ENCODE results near the gene CYTH1.
A peak's percentile ranks its signal among the peaks of the same experiment; 100 is the strongest.

DNA sequence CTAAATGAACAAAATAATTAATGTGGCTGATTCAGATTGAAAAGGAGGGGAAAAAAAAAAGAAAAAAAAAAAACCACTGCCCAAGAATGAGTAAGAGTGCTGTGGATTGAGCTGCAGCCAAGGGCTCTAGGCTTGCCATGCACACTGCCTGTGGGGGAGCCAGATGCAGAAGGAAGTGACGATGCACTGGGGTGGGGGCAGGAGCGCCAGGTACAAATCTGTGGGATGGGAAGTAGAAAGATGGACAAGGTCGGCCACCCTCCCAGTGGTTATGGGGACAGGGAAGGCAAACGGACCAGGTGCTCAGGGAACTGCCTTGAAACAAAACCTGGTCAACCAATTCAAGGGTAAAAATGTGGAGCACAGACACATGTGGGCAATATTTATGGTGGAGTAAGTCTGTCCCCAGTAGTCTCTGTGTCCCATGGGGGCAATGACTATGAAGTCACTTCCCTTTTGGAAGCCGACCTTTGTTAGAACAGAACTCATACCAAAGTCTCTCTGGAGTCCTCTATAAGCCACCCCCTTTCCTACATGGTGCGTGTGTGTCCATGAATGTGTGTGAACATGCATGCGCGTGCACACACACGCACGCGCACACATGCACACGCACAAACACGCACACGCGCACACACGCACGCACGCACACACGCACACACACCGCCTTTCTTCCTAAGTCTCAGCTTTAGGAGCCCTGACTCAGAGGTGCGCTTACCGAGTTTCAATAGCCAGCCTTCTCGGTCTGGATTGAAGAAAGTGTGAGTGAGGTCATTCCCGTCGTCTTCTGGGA, 84.3 kb downstream of the CYTH1 start:
- TF ChIP-seq, protein P1, sequence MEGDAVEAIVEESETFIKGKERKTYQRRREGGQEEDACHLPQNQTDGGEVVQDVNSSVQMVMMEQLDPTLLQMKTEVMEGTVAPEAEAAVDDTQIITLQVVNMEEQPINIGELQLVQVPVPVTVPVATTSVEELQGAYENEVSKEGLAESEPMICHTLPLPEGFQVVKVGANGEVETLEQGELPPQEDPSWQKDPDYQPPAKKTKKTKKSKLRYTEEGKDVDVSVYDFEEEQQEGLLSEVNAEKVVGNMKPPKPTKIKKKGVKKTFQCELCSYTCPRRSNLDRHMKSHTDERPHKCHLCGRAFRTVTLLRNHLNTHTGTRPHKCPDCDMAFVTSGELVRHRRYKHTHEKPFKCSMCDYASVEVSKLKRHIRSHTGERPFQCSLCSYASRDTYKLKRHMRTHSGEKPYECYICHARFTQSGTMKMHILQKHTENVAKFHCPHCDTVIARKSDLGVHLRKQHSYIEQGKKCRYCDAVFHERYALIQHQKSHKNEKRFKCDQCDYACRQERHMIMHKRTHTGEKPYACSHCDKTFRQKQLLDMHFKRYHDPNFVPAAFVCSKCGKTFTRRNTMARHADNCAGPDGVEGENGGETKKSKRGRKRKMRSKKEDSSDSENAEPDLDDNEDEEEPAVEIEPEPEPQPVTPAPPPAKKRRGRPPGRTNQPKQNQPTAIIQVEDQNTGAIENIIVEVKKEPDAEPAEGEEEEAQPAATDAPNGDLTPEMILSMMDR (conservative IDR thresholded peaks at IDR 0.05; ENCODE audit: low read length), result 0 out of 2 replicates have a peak, but pooled peaks have one; percentile 20
- no peak for TF ChIP-seq EZH2phosphoT487 (IDR thresholded peaks at IDR 0.05; ENCODE audit: borderline replicate concordance, low read depth, low read length)

Data from OCI-LY7 (cell line).